IMR-90 (cell line): ENCODE results near the gene MAPRE2. TPM values are rescaled to one million over a fixed set of nuclear protein-coding genes. Genes with fewer than 3 reads are reported as not detected.

Experiments used
- ATAC-seq: fragments of 200-7000 bp; cut with Tn5 transposase; 2 replicates; pipeline ENCODE4 v1.9.1; 2020; ENCODE audit warnings: low read depth, mild to moderate bottlenecking, moderate library complexity
- BruUV-seq: library from RNA; stranded (reverse); fragments of 400-500 nt; replicated peaks from 2 replicates; lab custom pipeline; 2021; lab: Mats Ljungman, UMichigan
- CTCF ChIA-PET: fragments of 300-600 bp; formaldehyde crosslinking; extraction: SDS; loops from one replicate; lab custom pipeline; 2021; ENCODE audit warnings: antibody characterized with exemption; lab: Yijun Ruan, JAX
- POLR2A ChIA-PET: fragments of 300-600 bp; sonication (Branson Sonifier 250); formaldehyde crosslinking; loops from one replicate; lab custom pipeline; 2022; ENCODE audit warnings: antibody characterized with exemption; ENCODE audit not compliant: unreplicated experiment; lab: Charles Lee
- DNase-seq: peaks from one replicate; pipeline ENCODE4 v3.0.0; 2013
- H2AFZ ChIP-seq: replicated peaks from 2 replicates; pipeline ENCODE3; 2013; ENCODE audit warnings: low read length, mild to moderate bottlenecking; ENCODE audit not compliant: poor library complexity
- H2AK5ac ChIP-seq: 2 replicates; pipeline ENCODE4 v1.6.1; 2013; ENCODE audit warnings: low read depth, low read length, inconsistent platforms
- H2AK9ac ChIP-seq: replicated peaks from 2 replicates; pipeline ENCODE3; 2013; ENCODE audit warnings: mild to moderate bottlenecking, low read depth, low read length, moderate library complexity; ENCODE audit not compliant: poor library complexity
- H2BK120ac ChIP-seq: 2 replicates; pipeline ENCODE4 v1.6.1; 2013; ENCODE audit warnings: low read depth, low read length, inconsistent platforms
- H2BK15ac ChIP-seq: 3 replicates; pipeline ENCODE4 v1.6.1; 2013; ENCODE audit warnings: low read depth, low read length, inconsistent platforms
- H2BK20ac ChIP-seq: 2 replicates; pipeline ENCODE4 v1.6.1; 2013; ENCODE audit warnings: low read depth, mild to moderate bottlenecking, inconsistent platforms, low read length, moderate library complexity
- H2BK5ac ChIP-seq: 2 replicates; pipeline ENCODE4 v1.6.1; 2013; ENCODE audit warnings: mild to moderate bottlenecking, low read depth, low read length, inconsistent platforms; ENCODE audit not compliant: poor library complexity, severe bottlenecking
- H3K14ac ChIP-seq: replicated peaks from 2 replicates; pipeline ENCODE4 v1.6.1; 2013; ENCODE audit warnings: low read depth, low read length, inconsistent platforms
- H3K18ac ChIP-seq: 2 replicates; pipeline ENCODE4 v1.6.1; 2013; ENCODE audit warnings: low read depth, low read length, control low read depth
- H3K23ac ChIP-seq: 2 replicates; pipeline ENCODE4 v1.6.1; 2013; ENCODE audit warnings: low read depth, low read length, inconsistent platforms
- H3K27ac ChIP-seq: 2 replicates; pipeline ENCODE4 v1.5.1; 2013; ENCODE audit warnings: mild to moderate bottlenecking, control low read depth, low read length; ENCODE audit not compliant: insufficient read depth
- H3K27me3 ChIP-seq: 2 replicates; pipeline ENCODE4 v1.6.1; 2013; ENCODE audit warnings: low read length; ENCODE audit not compliant: control insufficient read depth, insufficient read depth
- H3K36me3 ChIP-seq: 2 replicates; pipeline ENCODE4 v1.6.1; 2013; ENCODE audit warnings: low read length, mixed read lengths; ENCODE audit not compliant: control insufficient read depth, insufficient read depth
- H3K4ac ChIP-seq: 2 replicates; pipeline ENCODE4 v1.6.1; 2013; ENCODE audit warnings: low read depth, low read length, inconsistent platforms
- H3K4me1 ChIP-seq: 2 replicates; pipeline ENCODE4 v1.6.1; 2013; ENCODE audit warnings: low read length, mixed read lengths; ENCODE audit not compliant: control insufficient read depth, insufficient read depth
- H3K4me2 ChIP-seq: 2 replicates; pipeline ENCODE4 v1.6.1; 2013; ENCODE audit warnings: low read depth, mild to moderate bottlenecking, control low read depth, low read length, moderate library complexity
- H3K4me3 ChIP-seq: 2 replicates; pipeline ENCODE4 v1.5.1; 2013; ENCODE audit warnings: low read depth, mild to moderate bottlenecking, control low read depth, low read length, moderate library complexity; ENCODE audit not compliant: insufficient read depth
- H3K56ac ChIP-seq: 2 replicates; pipeline ENCODE4 v1.6.1; 2013; ENCODE audit warnings: low read length, inconsistent platforms; ENCODE audit not compliant: insufficient read depth; ENCODE audit errors: extremely low read depth
- H3K79me1 ChIP-seq, 2 experiments: 2 replicates each; pipeline ENCODE4 v1.6.1; 2013; ENCODE audit warnings: low read length in 2 of 2, inconsistent platforms in 1 of 2, low read depth in 1 of 2
- H3K9ac ChIP-seq: 2 replicates; pipeline ENCODE4 v1.6.1; 2013; ENCODE audit warnings: low read depth, low read length, control low read depth
- H3K9me1 ChIP-seq: 2 replicates; pipeline ENCODE4 v1.6.1; 2013; ENCODE audit warnings: low read length, inconsistent platforms; ENCODE audit not compliant: insufficient read depth
- H3K9me3 ChIP-seq: 2 replicates; pipeline ENCODE4 v1.6.1; 2013; ENCODE audit warnings: low read length; ENCODE audit not compliant: control insufficient read depth, insufficient read depth
- H4K20me1 ChIP-seq: 2 replicates; pipeline ENCODE4 v1.6.1; 2013; ENCODE audit warnings: low read length, inconsistent platforms; ENCODE audit not compliant: insufficient read depth
- H4K5ac ChIP-seq: 2 replicates; pipeline ENCODE4 v1.6.1; 2013; ENCODE audit warnings: mild to moderate bottlenecking, low read depth, low read length, control low read depth
- H4K8ac ChIP-seq, 2 experiments: 2 replicates each; pipeline ENCODE4 v1.6.1; 2013; ENCODE audit warnings: low read depth in 2 of 2, low read length in 2 of 2, control low read depth in 1 of 2, inconsistent platforms in 1 of 2
- H4K91ac ChIP-seq: 2 replicates; pipeline ENCODE4 v1.6.1; 2013; ENCODE audit warnings: low read depth, low read length, inconsistent platforms; ENCODE audit not compliant: insufficient read depth
- RFX5 ChIP-seq: IDR thresholded peaks from 2 replicates; pipeline ENCODE4 v1.8.0; 2012; ENCODE audit warnings: low read depth, mild to moderate bottlenecking, low read length, moderate library complexity
- SMC3 ChIP-seq: fragments of 150-350 bp; IDR thresholded peaks from 2 replicates; pipeline ENCODE4 v1.6.1; 2016; ENCODE audit warnings: low read depth, mild to moderate bottlenecking, antibody characterized with exemption, low read length, moderate library complexity
- WGBS, 2 experiments: methylation state at CpG; one replicate each; pipeline versions ENCODE4 v1.1.5 to v1.1.7; 2013; ENCODE audit warnings: missing lambda C conversion rate in 2 of 2; ENCODE audit not compliant: insufficient read length in 1 of 2; ENCODE audit errors: extremely low coverage in 2 of 2; 5-methylcytosine and 5-hydroxymethylcytosine counted together
- dilution Hi-C: fragments of 300-500 bp; cut with HindIII; formaldehyde crosslinking; loops from one replicate; pipeline ENCODE4 v1.14.3; 2018; ENCODE audit warnings: low sequenced_read_pairs; ENCODE audit not compliant: unreplicated experiment
- in situ Hi-C: fragments of 300-500 bp; cut with MboI; formaldehyde crosslinking; loops from 3 replicates; pipeline ENCODE4 v1.14.3; 2019; ENCODE audit warnings: low sequenced_read_pairs, inconsistent platforms, mixed read lengths
- intact Hi-C: fragments of 100-400 bp; cut with micrococcal nuclease; formaldehyde crosslinking; loops from 2 replicates; pipeline ENCODE4 v1.10.0; 2022
- polyA plus RNA-seq, 3 experiments: library from polyadenylated mRNA; depleted of rRNA; stranded (reverse); fragments of >200 nt; gene quantifications; 2 replicates each; pipeline ENCODE4 v1.2.3, GENCODE V29; 2012; ENCODE audit warnings: low replicate concordance in 1 of 3
- total RNA-seq: library from RNA; depleted of rRNA; stranded (reverse); fragments of >200 nt; gene quantifications from 2 replicates; pipeline ENCODE4 v1.2.3, GENCODE V29; 2012
- TF ChIP-seq, protein P1 (sequence below): fragments of 150-350 bp; IDR thresholded peaks from 2 replicates; pipeline ENCODE4 v1.6.1; 2017; ENCODE audit warnings: mild to moderate bottlenecking, antibody characterized with exemption, low read length, low read depth

Gene MAPRE2
- total and polyA plus RNA-seq, 2 of the 4 experiments (the other 2 are of a cell fraction): 19.6 to 23.8 TPM

DNA sequence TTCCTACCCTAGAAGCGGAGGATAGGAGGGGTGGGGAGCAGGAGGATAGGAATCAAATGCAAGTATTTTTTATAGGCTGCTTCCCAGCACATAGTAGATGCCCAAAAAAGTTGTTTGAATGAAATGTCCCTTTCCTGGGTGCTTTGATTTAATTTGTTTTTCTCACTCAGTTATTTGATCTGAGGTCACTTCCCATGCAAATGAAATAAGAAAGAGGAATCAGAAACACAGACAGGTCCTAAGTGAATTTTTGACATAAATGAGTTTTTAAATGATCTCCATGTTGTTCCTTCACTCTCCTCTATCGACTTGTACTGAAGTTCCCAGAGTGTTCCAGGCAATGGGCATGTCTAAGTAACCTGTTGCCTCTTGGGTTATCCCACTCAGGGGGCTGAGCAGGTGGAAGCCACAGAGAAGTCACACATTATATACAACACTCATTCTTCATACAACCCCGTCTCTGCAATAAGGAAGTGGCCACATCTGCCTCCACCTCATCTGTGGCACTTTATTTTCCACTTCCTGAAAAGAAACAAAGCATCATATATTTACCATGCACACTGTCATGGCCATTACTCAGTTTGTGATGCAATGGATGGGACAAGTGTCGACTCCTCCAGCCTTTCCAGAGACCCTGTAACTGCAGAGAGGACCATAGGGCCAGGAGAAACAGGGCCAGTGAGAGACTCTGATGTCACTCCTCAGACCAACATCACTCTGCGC is 117.7 kb downstream of the MAPRE2 start:
- Histone ChIP-seq H4K5ac (no peak overlapping the region), H3K79me1 (no peaks in the 10 kb centered on the region), H2BK5ac (no peak overlapping the region), H3K4me1 (peaks cover 5% of the 10 kb centered on the region; the same call in 1 of the 2 replicates), H3K9me1 (no peaks in the 10 kb centered on the region), H2BK15ac (no peak overlapping the region), H2BK120ac (no peak overlapping the region), H4K91ac (no peak overlapping the region), H3K36me3 (no peaks in the 10 kb centered on the region), H4K20me1 (no peaks in the 10 kb centered on the region), H3K56ac (no peak overlapping the region), H2BK20ac (no peak overlapping the region), H2AK9ac (no peak overlapping the region), H3K27ac (no peak overlapping the region), H3K4me2 (no peak overlapping the region), H3K9ac (no peak overlapping the region), H3K4ac (no peak overlapping the region), H3K9me3 (no peaks in the 10 kb centered on the region), H3K14ac (no peak overlapping the region), H3K23ac (no peak overlapping the region), H3K27me3 (peaks cover 8% of the 10 kb centered on the region), H2AFZ (no peak overlapping the region), H3K4me3 (no peak overlapping the region), H3K18ac (no peak overlapping the region), H2AK5ac (no peak overlapping the region), H4K8ac (no peak overlapping the region)
- DNase-seq (no peak), ATAC-seq (no peak)
- dilution Hi-C loops (no loop called here), intact Hi-C loops (loop anchor here (10.0 kb wide), 1 partner anchor 56 kb away; no protein-coding TSS in a partner anchor), in situ Hi-C loops (no loop called here)
- CTCF ChIA-PET: no interaction called here
- no TSS peak for BruUV-seq
- no peak for TF ChIP-seq RFX5
- TF ChIP-seq, protein P1, sequence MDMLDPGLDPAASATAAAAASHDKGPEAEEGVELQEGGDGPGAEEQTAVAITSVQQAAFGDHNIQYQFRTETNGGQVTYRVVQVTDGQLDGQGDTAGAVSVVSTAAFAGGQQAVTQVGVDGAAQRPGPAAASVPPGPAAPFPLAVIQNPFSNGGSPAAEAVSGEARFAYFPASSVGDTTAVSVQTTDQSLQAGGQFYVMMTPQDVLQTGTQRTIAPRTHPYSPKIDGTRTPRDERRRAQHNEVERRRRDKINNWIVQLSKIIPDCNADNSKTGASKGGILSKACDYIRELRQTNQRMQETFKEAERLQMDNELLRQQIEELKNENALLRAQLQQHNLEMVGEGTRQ: no peak
- no peak for TF ChIP-seq SMC3
- POLR2A ChIA-PET: no interaction called here
- 0% methylated on average over 1 of the region's 5 CpGs; no CpG with 5 or more reads in 1 of the 2 experiments for WGBS, 2 experiments
